ENCODE results near the gene PSME4.

- no peak for TF ChIP-seq CTCF (IDR thresholded peaks at IDR 0.05; ENCODE audit: insufficient read depth, low read length)
- TF ChIP-seq POLR2AphosphoS5 (IDR thresholded peaks at IDR 0.05; ENCODE audit: low read depth), result no peak
- TF ChIP-seq GABPA (IDR thresholded peaks at IDR 0.05; ENCODE audit: low read depth), result no peak
Measured at GRCh38 chr2:53854678-53855077, 116.1 kb downstream of the PSME4 start.
